Kidney glomerular epithelial cell (primary cell): Measurements from ENCODE around the gene AGBL4.

Source experiments
- DNase-seq: peaks from one replicate; lab custom pipeline; 2025; lab: John Stamatoyannopoulos, UW

The AGBL4 gene

GRCh38 chr1:48761986-48762385 is 1261.8 kb downstream of the AGBL4 start:
- no peak for DNase-seq

- DNase-seq: no peak
Measured at GRCh38 chr1:48761411-48761810, 1262.3 kb downstream of the AGBL4 start.

DNA sequence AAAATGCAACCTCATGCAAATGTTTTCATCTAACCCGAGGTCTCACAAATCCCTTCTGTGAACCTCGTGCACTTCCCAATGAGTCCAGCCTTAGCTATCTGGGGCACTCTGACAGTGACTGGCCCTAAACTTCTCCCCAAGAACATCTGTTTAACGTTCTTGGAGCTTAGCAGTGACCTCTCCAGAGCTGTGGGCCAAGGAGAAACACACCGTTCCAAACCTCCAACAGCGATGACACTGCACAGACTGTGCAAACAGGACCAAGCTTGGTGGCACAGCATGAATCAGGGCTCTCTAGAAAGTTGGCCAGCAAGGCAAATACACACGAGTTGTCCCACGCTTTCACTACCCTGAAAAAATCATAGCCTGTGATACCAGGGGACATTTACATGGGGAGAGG is 1262.9 kb downstream of the AGBL4 start:
- no peak for DNase-seq

GRCh38 chr1:48758976-48759375 is 1264.8 kb downstream of the AGBL4 start:
- DNase-seq: no peak

DNA sequence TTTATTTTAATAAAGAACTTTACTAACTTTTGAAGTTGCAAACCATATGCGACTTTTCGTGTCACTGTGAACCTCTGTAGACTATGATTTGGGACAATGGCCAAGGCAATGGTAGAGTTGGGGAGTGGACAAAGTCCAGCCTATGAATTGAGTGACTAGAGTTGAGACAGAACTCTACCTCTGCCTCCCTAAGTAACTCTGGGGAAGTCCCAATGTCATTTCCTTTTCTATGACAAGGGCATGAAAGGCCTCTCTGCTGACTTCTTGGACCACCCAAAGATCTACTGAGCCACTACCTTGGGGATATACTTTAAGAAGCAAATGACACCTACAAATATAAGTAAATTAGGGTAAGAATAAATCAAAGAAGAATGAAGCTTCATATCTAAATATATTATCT is 1266.4 kb downstream of the AGBL4 start:
- DNase-seq: no peak

DNA sequence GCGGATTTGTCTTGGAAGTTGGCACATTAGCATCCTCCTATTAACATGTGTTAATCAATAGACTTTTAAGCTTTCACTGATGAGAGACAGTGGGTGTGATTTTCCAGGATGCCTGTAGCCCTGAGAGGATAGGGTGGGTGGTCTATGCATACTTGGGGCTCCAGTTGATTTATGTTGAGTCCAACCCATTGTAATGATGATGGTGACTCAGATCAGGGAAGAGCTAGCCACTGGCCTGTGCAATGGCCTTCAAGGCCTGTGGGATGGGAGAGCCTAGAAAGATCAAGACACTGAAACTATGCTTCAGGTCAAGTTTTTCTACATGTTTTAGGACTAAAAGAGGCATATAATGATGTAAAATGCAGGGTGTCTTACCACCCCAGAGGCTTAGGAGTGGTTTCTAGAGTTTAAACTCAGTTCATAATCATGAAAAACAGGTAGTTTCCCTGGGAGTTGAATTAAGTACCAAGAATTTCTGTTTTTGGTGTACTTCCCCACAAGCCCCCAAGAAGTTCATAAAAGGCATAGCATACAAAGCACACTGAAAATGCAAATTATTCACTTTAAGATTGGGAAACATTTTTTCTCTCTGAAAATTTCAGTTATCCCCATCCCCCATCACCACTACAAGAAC is 1267.0 kb downstream of the AGBL4 start:
- no peak for DNase-seq

GRCh38 chr1:48753293-48753692 is 1270.5 kb downstream of the AGBL4 start:
- no peak for DNase-seq

GRCh38 chr1:48750109-48750508 is 1273.6 kb downstream of the AGBL4 start:
- DNase-seq: no peak

- no peak for DNase-seq
Measured at GRCh38 chr1:48749068-48749467, 1274.7 kb downstream of the AGBL4 start.

DNA sequence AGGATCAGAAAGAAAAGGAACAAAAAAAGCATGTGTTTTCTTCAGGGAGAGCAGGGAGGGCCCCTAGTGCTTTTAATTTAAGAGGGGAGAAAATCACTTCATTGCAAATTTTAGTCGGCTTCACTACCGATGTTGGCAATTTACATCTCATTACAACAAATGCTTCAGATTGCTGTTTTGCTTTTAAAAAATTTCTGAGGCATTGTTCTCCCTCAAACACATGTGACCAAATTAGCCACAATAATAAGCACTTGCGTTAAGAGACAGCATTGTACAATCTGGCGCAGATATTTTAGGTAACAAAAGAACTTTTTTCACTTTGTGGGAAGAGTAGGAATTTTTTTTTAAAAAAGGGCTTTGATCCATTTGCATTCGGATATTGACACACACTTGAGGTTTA is 1276.8 kb downstream of the AGBL4 start:
- DNase-seq: no peak

DNA sequence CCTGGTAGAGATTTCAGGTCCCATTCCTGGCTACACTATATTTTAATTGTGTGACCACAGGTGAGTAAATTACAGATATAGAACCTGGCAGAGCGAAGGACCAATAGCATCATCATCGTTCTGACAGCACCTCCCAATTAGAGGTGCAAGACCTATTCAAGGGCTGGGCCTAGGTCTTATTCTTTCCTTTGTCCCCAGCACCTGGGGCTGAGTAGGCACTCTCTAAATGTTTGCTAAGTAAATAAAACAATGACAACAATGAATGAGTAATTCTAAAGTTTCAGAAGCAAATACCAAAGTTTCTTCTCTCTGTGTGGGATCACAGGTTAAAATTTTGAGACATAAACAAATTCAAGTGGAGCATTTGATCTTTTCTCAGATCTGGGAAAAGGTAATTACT is 1279.7 kb downstream of the AGBL4 start:
- DNase-seq: no peak

DNA sequence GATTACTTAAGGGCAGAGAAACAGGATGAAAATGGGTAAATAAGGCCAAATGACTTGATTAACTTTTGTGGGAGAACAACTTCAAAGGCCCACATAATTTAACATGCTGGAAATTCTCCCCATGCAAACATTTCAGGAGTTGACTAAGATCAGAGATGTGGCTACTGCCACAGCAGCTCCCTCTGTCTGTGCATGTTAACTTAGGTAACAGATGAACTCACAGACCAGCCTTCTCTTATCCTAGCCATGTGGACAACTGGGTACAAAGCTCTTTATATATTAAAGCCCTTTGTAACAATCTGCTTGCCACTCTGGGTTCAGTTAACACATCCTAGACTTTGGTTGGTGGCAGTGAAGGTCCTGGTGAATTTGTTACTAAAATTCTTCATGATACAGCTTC is 1280.3 kb downstream of the AGBL4 start:
- no peak for DNase-seq

GRCh38 chr1:48741380-48741779 is 1282.4 kb downstream of the AGBL4 start:
- DNase-seq: no peak

DNA sequence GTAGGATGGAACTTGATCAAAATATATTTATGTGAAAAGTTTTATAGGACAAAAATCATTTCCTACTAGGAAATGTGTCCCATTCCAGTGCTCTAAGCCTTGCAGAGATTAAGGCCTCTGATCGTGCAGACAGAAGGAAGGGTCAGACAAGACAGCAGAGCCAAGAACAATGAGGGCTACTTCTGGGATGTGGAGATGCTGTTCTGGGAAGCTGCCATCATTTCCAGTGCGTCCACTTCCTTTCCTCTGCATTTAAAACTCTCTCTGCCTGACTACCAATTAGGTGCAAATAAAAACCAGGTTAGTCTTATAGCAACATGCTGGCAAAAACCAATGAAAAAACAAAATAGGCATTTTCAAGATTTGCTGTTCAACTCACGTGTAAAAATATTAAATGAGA is 1283.1 kb downstream of the AGBL4 start:
- no peak for DNase-seq

DNA sequence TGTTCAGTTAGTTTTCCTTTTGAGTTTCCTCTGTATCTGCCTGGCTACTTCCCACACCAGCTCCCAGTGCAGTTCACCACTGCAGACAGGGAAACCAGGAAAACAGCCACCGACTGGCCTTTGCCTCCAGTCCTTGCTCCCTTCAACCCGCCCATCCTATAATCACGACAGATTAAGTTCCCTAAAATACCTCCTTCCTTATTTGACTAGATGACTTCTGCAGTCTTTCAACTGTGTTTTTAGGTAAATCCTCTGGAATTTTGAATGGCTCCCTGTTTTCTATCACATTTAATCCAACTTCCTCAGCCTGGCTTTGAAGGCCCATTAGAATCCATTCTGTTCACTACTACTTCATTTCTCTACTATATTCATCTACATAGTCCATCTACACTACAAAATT is 1284.7 kb downstream of the AGBL4 start:
- DNase-seq: no peak

- no peak for DNase-seq
Measured at GRCh38 chr1:48738356-48738755, 1285.4 kb downstream of the AGBL4 start.

DNA sequence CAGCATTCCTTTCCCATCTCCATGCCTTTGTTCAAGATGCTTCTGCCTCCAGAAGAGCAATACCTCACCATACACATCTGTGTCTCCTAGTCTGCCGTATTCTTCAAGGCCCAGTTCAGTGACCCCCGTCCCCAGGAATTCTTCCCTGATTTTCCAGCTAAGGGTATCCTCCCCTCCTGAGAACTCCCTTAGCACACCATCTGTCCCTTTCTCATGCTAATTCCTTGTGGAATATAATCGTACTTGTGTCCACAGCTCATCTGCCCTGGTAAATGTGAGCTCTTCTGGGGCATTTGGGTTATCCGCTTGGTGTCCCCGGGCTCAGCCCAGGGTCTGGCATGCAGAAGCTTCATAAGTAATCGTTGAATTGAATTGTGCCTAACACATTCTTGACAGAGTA is 1288.0 kb downstream of the AGBL4 start:
- DNase-seq: no peak

DNA sequence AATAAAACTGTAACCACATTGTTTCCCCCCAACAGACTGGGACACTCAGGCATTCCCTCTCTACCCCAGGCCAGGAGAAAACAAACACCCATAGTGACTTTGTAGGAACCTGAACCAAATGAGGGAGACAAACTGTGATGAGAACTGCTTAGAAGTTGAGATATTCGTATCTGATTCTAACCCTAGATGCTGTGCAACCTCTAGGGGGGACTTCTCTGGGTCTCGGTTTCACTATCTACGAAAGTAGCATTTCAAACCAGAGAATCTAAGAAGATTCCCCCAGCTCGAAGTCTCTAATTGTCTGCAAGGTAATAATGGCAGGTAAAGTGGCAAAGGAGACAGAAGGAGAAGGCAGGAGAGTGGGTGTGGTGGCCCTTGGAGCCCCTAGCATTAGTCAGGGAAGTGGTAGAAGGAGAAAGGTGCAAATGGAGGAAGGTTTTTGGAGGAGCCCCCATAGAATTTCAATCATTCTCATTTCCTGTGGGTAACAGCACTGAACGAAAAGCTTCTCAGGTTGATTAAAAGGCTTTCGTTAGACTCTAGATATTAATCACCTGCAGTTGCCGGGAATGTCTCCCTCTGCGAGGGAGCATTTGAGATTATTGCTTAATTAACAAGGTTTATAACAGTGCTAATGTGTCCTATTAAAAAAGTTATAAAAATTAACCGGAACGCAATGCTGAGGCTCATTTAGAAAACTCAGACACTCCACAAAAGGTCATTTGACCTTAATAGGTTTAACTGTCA is 1293.4 kb downstream of the AGBL4 start:
- no peak for DNase-seq

- DNase-seq: no peak
Measured at GRCh38 chr1:48728584-48728983, 1295.2 kb downstream of the AGBL4 start.

DNA sequence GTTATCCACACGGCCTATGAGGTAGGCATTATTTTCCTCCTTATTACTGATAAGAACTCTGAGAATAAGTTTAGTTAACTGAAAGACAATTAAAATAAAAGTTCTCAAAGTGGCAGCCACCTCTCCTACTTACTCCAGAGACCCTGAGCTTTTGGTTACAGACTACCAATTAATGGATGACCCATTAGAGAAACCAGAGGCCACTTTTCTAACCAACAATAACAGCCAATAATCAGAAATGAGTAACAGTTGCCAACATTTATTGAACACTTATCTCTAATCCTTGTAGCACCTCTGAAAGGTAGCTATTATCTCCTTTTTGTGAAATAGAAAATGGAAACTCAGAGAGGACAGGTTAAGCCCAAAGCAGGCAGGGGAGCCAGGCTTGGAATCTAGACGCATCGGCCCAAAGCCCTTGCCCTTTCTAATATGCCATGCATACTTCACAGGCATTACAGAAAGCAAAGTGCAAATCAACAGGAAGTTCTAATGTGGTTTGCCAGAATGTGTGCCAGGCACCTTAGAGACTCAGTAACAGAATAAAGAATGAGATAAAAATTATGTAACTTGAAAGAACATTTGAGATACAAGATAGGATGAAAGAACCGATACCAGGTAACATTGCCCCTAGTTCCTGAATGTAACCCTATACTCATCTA is 1297.1 kb downstream of the AGBL4 start:
- DNase-seq: no peak

GRCh38 chr1:48726139-48726538 is 1297.6 kb downstream of the AGBL4 start:
- no peak for DNase-seq

- peak; percentile 3 for DNase-seq
Measured at GRCh38 chr1:48725341-48726046, 1298.3 kb downstream of the AGBL4 start.

DNA sequence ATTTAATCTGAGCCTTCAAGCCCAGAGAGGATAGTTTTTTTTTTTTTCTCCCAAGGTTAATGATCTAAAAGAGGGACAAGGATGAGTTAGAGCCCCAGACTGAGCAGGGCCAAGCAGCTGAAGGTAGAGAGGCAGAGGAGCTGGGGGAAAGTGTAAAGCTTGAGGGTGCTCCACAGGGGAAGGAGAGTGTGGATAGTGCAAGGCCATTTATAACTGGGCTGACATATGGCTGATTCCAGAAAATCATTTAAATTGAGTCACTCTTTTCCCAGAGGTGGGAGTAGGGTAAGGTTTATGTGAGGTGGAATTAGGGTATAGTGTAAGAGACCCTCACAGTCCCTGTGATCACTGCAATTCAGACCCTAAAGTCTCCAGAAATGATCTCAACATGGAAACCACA is 1302.8 kb downstream of the AGBL4 start:
- DNase-seq: no peak
